DMS 273 (cell line): ENCODE measurements around the gene PRG2.
"Not testable (repeated sequence)": the region's sequence is repeated elsewhere in the genome, so short reads cannot be mapped to it uniquely, and the experiment has no call there.

Source experiments
- DNase-seq: peaks from one replicate; lab custom pipeline; 2025; ENCODE audit not compliant: unreplicated experiment; lab: John Stamatoyannopoulos, UW

PRG2 gene

DNA sequence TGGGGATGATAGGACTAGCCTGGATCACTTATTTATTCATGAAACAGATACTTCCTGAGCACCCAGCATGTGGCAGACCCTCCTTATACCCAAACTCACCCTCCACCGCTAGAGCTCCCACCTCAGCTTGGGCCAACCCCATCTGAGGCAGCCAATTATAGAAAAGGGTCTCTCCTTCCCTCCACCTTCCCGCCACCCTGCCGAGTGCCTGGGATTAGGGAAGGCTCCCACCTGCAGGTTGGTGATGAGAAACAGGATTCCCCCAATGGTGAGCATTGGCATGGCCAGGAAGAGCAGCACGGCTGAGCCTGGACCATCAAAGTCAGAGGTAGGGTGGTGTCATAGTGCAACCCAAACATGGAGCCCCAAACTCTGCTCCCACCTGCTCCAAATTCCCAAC is 30.6 kb upstream of the PRG2 start:
- DNase-seq = no peak

GRCh38 chr11:57419146-57419545 is 28.7 kb upstream of the PRG2 start:
- no peak for DNase-seq

- DNase-seq = no peak
These were observed 27.7 kb upstream of the PRG2 start for GRCh38 chr11:57418131-57418530.

DNA sequence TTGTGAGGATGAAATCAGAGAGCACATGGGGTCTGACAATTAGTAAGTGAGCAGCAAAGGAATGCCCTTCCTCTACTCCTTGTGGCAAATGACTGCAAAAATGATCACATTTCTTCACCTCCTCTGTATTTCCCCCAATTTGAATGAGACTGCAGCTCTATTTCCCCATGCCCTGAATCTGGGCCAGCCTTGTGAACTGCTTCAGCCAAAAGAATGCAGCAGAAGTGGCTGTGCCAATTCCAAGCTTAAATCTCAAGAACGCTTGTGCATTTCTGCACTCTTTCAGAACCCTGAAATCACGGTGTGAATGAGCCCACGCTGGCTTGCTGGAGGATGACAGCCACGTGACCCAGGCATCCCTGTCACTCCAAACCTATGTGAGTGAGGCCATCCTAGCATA is 26.6 kb upstream of the PRG2 start:
- no peak for DNase-seq

- DNase-seq = no peak
These were observed 26.0 kb upstream of the PRG2 start for GRCh38 chr11:57416436-57416835.

DNA sequence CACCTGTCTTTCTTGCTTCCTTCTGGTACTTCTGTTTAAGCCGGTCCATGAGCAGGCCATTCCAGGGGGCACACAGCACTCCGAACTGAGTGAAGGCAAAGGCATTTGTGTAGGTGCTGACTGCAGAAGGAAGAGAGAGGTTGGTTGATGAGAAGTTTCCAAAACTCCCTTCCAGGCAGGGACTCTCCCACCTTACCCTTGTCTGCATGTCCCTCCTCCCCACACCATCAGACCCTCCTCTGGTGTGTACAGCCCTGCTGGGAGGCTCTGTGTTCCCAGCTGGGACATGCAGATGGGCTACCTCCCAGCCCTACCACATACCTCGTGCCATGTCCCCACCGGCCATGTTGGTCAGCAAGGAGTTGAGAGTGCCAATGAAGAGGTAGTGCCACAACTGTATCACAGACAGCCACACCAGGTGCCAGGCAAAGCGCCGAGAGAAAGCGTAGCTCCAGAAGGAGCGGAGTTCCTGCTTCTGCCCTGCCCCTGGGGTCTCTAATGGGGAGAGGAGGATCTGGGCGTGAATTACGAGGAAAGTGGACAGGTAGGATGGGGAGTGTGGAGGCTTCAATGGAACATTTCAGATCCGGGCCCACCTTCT is 24.3 kb upstream of the PRG2 start:
- DNase-seq = no peak

- no peak for DNase-seq
These were observed 23.2 kb upstream of the PRG2 start for GRCh38 chr11:57413681-57414080.

DNA sequence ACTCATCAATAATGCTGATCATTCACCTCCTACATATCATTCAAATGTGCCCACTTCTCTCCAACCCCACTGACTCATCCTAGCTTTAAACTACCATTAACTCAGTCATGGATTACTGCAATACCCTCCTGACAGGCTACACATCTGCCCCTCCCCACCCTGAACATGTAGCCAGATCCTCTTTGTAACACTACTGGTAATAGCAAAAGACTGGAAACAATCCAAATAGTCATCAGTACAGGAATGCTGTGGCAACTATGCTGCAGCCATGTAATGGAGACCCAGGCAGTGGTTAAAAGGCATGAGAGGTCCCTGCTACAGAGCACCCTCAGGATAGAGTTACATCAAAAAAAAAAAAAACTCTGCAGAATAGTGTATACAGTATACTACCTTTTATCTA is 19.8 kb upstream of the PRG2 start:
- DNase-seq = no peak

GRCh38 chr11:57409321-57410100 is 19.1 kb upstream of the PRG2 start:
- DNase-seq = no peak

- no peak for DNase-seq
These were observed 18.3 kb upstream of the PRG2 start for GRCh38 chr11:57408771-57409170.

DNA sequence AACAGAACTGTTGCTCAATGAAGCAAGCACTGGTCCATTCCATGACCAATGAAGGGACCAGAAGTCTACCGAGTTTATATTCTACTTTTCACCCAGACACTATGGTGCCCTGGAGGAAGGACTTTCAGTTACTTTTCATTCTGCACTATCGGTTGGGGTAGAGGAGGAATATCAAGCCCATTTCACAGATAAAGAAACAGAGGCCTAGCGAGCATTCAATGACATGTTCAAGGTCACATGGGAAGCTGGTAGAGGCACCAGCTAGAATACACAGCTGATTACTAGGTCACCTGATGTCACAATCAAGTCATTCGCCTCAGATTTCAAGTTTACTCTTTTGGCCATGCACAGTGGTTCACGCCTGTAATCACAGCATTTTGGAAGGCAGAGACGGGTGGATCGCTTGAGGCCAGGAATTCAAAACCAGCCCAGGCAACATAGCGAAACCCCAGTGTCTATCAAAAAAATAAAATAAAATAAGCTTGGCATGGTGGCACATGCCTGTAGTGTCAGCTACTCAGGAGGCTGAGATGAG is 17.6 kb upstream of the PRG2 start:
- no peak for DNase-seq

GRCh38 chr11:57407010-57407920 is 16.8 kb upstream of the PRG2 start:
- no peak for DNase-seq

GRCh38 chr11:57406337-57406904 is 16.0 kb upstream of the PRG2 start:
- no peak for DNase-seq

DNA sequence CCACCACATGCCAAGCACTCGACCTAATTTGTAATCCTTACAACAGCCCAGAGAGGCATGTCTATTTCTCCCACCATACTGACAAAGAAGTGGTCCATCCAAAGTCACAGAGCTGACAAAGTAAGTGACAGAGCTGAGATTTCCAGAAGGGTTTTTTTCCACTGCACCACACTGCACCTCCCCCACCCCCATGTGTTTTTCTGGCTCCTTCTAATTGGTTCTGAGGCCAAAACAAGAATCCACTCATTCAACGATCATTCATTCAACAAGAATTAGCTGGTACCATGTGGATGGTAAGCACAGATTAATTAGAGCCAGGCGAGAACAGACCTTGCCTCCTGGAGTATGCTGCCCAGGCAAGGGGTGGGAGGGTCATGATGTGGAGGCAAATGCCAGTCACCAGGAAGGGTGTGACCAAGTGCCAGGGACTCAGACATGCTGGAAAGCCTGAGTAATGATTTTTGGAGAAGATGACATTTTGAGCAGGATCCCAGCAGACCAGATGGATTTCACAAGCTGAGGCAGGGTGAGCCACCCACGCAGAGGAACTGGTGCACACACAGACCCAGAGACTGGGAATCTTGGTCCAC is 14.9 kb upstream of the PRG2 start:
- DNase-seq = no peak

DNA sequence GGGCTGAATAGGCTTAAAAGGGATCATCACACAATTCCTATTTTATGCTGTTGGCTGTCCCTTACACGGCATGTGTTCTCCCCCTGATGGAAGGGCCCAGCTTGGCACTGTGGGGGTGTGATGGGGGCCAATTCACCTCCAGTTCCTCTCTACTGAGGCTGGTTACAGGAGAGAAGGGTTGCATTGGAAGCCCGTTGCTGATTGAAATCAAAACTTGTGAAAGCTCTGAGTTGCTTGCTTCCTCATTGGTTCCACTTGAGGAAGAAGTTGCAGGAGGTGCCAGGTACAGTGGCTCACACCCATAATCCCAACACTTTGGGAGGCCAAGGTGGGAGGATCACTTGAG is 13.3 kb upstream of the PRG2 start:
- DNase-seq = no peak

DNA sequence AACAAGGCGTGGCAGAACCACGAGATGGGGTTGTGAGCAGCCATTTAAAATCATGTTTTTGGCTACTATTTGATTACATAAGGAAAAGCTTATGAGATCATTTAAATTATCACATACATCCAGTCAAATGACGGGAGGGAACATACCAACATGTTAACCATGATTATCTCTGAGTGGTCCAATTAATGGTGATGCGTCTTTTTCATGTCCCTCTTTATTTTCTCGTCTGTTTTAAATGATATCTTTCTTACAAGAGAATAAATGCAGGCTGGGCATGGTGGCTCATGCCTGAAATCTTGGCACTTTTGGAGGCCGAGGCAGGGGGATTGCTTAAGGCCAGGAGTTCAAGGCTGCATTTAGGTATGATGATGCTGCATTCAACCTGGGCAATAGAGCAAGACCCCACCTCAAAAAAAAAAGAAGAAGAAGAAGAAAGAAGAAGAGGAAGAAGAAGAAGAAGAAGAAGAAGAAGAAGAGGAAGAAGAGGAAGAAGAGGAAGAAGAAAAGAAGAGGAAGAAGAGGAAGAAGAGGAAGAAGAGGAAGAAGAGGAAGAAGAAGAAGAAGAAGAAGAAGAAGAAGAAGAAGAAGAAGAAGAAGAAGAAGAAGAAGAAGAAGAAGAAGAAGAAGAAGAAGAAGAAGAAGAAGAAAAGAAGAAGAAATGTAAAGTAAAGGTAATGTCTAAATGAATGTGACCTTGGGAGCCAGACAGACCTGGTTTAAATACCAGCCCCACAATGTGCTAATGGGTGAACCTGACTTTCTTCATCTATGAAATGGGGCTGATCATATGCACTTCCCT is 12.8 kb upstream of the PRG2 start:
- not testable (repeated sequence) for DNase-seq

DNA sequence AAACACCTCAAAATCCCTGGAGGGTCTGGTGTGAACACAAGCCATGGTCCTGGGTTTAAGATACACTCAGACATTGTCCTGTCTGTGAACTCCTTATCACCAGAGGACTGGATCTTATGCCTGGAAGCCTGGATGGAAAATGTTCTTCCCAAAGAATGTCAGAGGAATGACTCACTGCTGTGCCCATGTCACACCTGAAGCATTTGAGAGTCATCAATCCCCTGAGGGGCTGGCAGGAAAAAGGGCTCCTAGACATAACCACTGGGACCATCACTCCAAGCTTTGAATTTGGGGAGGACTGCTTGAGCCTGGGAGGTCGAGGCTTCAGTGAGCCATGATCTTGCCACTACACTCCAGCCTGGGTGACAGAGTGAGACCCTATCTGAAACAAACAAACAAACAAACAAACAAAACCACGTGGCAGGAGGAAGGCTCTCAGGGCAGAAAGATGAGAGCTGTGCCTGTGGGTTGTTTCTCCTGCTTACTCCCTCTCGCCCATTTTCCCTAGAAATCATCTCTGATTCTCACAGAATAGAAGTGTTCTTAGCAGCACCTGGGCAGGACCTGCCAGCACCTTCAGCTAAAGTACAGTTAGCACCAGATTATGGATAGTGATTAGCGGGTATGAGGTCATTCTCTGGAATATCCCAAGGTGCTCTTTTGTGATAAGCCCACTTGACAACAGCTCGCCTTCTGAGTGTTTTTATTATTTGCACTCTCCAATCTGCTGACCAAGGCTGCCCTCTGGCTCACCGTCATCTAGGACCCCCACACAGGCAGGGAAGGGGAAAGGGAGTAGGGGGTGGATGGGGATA is 11.9 kb upstream of the PRG2 start:
- DNase-seq = no peak

DNA sequence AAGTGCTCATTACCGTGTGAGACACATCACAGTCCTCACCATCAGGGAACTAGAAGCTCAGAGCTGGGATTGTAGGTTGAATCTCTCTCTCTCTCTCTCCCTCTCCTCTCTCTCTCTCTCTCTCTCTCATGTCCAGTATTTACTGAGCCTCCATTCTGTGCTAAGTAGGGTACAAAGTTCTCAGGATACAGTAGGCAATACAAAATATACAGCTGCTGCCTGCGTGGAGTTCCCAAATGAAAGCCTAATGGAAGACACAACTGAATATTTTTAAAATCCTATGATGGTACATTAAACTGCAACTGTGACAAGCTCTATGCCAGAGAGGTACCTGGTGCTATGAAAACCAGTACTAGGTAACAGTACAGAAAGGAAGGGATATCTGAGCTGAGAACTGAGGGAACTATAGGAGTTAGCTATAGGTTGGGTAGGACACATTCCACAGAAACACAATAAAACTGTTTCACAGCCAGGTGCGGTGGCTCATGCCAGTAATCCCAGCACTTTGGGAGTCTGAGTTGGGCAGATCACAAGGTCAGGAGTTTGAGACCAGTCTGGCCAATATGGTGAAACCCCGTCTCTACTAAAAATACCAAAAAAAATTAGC is 9.6 kb upstream of the PRG2 start:
- DNase-seq = no peak

DNA sequence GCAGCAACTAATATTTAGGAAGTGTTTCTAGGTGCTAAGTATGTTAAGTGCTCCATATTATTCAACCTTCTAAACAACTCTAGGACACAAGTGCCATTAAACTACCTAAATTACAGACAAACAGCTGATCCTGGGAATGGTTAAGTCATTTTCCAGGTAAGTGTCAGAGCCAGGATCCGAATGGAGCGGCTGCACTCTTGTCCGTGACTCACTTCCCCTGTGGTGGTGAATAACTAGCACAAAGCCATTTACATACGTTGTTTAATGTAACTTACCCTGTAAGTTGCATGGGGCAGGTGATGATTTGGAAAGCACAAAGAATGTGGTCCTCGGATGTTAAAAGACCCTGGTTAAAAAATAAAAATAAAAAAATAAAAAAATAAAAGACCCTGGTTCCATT is 8.8 kb upstream of the PRG2 start:
- DNase-seq = no peak
